Non-pigmented ciliary epithelial cell (primary cell): ENCODE results near the gene CCDC85C.

Experiments used
- DNase-seq: peaks from one replicate; pipeline ENCODE4 v3.0.0-alpha.2; 2010; ENCODE audit warnings: low read depth

CCDC85C gene

GRCh38 chr14:99605299-99605961 is 1.4 kb upstream of the CCDC85C start:
- DNase-seq: no peak

- DNase-seq: no peak
Observed at GRCh38 chr14:99604766-99605298, 825 bp upstream of the CCDC85C start.

GRCh38 chr14:99604278-99604765 is 315 bp upstream of the CCDC85C start:
- DNase-seq: peak; percentile 47

- DNase-seq: no peak
Observed at GRCh38 chr14:99602788-99603415, 1.1 kb downstream of the CCDC85C start.

- DNase-seq: no peak
Observed at GRCh38 chr14:99602054-99602787, 1.8 kb downstream of the CCDC85C start.

- DNase-seq: no peak
Observed at GRCh38 chr14:99601361-99601831, 2.6 kb downstream of the CCDC85C start.

- no peak for DNase-seq
Observed at GRCh38 chr14:99600232-99600888, 3.6 kb downstream of the CCDC85C start.

- DNase-seq: no peak
Observed at GRCh38 chr14:99599393-99599792, 4.6 kb downstream of the CCDC85C start.

GRCh38 chr14:99598774-99599173 is 5.2 kb downstream of the CCDC85C start:
- no peak for DNase-seq

- no peak for DNase-seq
Observed at GRCh38 chr14:99597911-99598600, 6.0 kb downstream of the CCDC85C start.

GRCh38 chr14:99596772-99597171 is 7.2 kb downstream of the CCDC85C start:
- no peak for DNase-seq

- DNase-seq: no peak
Observed at GRCh38 chr14:99596071-99596627, 7.9 kb downstream of the CCDC85C start.

- DNase-seq: no peak
Observed at GRCh38 chr14:99595524-99595923, 8.5 kb downstream of the CCDC85C start.

- DNase-seq: no peak
Observed at GRCh38 chr14:99595034-99595433, 9.0 kb downstream of the CCDC85C start.

- DNase-seq: no peak
Observed at GRCh38 chr14:99593971-99594841, 9.8 kb downstream of the CCDC85C start.

GRCh38 chr14:99592933-99593753 is 10.9 kb downstream of the CCDC85C start:
- DNase-seq: no peak

- no peak for DNase-seq
Observed at GRCh38 chr14:99592394-99592793, 11.6 kb downstream of the CCDC85C start.

GRCh38 chr14:99590746-99591555 is 13.1 kb downstream of the CCDC85C start:
- no peak for DNase-seq
